ENCODE measurements around the gene NKAIN4. TPM values are rescaled to one million over a fixed set of nuclear protein-coding genes. Genes with fewer than 3 reads are reported as not detected.
A peak's percentile ranks its signal among the peaks of the same experiment; 100 is the strongest.

Gene NKAIN4
- total RNA-seq, 1 experiment from 2014 or later, result not detected

DNA sequence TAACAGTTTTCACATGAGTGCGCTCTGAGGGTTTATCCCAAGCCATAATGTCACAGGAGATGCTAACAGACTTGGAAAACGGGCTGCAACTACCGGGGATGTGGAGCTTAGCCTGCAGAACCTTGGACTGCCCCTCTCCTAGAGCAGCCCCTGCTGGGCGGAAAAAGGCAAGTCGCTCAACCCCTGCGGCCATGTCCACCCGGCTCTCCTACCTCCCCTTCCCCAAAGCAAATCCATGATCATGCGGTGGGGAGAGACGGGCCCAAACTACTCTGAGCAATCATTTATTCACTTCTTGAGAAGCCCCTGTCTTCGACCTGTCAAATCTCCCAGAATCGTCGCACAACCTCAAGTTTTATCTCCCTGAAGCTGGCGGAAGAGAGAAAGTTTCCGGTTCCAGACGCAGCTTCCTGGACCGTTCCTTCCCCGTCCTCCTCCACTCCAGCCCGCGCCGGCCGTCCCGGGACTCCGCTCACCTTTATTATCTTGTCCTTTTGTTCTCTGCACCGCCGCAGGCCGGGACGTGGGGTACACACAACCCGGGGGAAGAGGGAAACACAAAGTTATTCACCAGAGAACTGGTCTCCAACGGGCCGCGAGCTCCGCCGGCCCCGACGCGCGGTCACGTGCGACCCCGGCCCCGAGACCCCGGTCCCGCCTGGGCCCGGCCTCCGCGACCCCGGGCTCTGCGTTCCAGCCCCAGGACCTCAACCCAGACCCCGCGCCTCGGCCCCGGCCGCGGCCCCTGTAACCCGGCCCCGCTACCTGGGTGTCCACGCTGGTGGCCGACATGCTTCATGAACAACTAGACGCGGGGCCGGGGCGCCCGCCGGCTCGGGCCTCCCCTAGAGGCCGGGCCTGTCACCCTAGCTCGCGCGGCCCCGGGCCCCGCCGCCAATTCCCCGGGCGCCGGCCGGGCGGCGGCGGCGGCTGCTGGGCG lies 38.9 kb downstream of the NKAIN4 start:
- Histone ChIP-seq H3K4me1 (ENCODE audit: insufficient read depth, low read length, poor library complexity, severe bottlenecking) (no peaks in the 10 kb centered on the region), H3K9me3 (ENCODE audit: low read depth, low read length, poor library complexity, severe bottlenecking) (no peaks in the 10 kb centered on the region), H3K27me3 (replicated peaks; ENCODE audit: insufficient read depth, low read depth, low read length, poor library complexity) (peaks cover 4% of the 10 kb centered on the region), H3K27ac (ENCODE audit: low read depth, low read length, poor library complexity, severe bottlenecking) (peak overlapping the region; percentile 87), H3K36me3 (ENCODE audit: insufficient read depth, low read length, poor library complexity, severe bottlenecking) (peaks cover 40% of the 10 kb centered on the region), H3K4me3 (ENCODE audit: low read depth, low read length, poor library complexity, severe bottlenecking) (peak overlapping the region; percentile 85)
- peak; percentile 29 for DNase-seq (ENCODE audit: low spot score)
- BruUV-seq (replicated peaks), result TSS peak; percentile 49
- ChIA-PET POLR2A (ENCODE audit: low non-redundant PET) (no interaction called here), CTCF (interaction anchor here (0.6 kb wide), 1 partner anchor 243 kb away, joined by 3 read pairs; no protein-coding TSS in a partner anchor)
- TF ChIP-seq EZH2 (IDR thresholded peaks at IDR 0.05; ENCODE audit: borderline replicate concordance, low read depth, low read length, poor library complexity, severe bottlenecking) (no peak), CTCF (conservative IDR thresholded peaks at IDR 0.05; ENCODE audit: low read depth, low read length) (0 out of 2 replicates have a peak, but pooled peaks have one; percentile 22)
- intact Hi-C loops (cut with micrococcal nuclease; ENCODE audit: unreplicated experiment), result no loop called here

- no peaks in the 10 kb centered on the region for H3K27me3 ChIP-seq (replicated peaks; ENCODE audit: insufficient read depth, low read depth, low read length, poor library complexity)
These were observed 39.7 kb downstream of the NKAIN4 start for GRCh38 chr20:63214514-63214913.

DNA sequence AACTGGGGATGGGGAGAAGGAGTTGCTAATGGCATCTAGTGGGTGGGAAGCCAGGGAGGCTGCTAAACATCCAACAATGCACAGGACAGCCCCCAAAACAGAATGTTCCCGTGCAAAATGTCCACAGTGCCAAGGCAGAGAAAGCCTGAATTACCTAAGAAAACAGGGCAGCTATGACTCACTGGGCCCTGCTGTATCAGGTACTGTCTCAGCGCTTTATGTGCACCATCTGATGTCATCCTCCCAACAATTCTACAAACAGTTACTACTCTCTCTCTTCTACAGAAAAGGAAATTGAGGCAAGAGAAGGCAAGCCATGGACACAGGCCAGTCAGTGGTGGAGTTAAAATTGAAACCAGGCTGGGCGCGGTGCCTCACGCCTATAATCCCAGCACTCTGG lies 41.5 kb downstream of the NKAIN4 start:
- H3K27me3 ChIP-seq (replicated peaks; ENCODE audit: insufficient read depth, low read depth, low read length, poor library complexity), result no peaks in the 10 kb centered on the region
- no TSS peak for BruUV-seq (replicated peaks)
- H3K4me1 ChIP-seq (ENCODE audit: insufficient read depth, low read length, poor library complexity, severe bottlenecking), result no peaks in the 10 kb centered on the region
- ChIA-PET POLR2A (ENCODE audit: low non-redundant PET) (no interaction called here), CTCF (no interaction called here)
- H3K4me3 ChIP-seq (ENCODE audit: low read depth, low read length, poor library complexity, severe bottlenecking), result no peak overlapping the region
- H3K36me3 ChIP-seq (ENCODE audit: insufficient read depth, low read length, poor library complexity, severe bottlenecking), result peaks cover 64% of the 10 kb centered on the region
- intact Hi-C loops (cut with micrococcal nuclease; ENCODE audit: unreplicated experiment), result no loop called here
- TF ChIP-seq CTCF (conservative IDR thresholded peaks at IDR 0.05; ENCODE audit: low read depth, low read length), result no peak
- no peak for TF ChIP-seq EZH2 (IDR thresholded peaks at IDR 0.05; ENCODE audit: borderline replicate concordance, low read depth, low read length, poor library complexity, severe bottlenecking)
- no peak for DNase-seq (ENCODE audit: low spot score)
- no peak overlapping the region for H3K27ac ChIP-seq (ENCODE audit: low read depth, low read length, poor library complexity, severe bottlenecking)
- no peaks in the 10 kb centered on the region for H3K9me3 ChIP-seq (ENCODE audit: low read depth, low read length, poor library complexity, severe bottlenecking)

More at GRCh38 chr20:63214514-63214913, 39.7 kb downstream of the NKAIN4 start:
- Histone ChIP-seq H3K27ac (ENCODE audit: low read depth, low read length, poor library complexity, severe bottlenecking) (no peak overlapping the region), H3K4me3 (ENCODE audit: low read depth, low read length, poor library complexity, severe bottlenecking) (peak overlapping the region; percentile 85), H3K36me3 (ENCODE audit: insufficient read depth, low read length, poor library complexity, severe bottlenecking) (peaks cover 47% of the 10 kb centered on the region), H3K9me3 (ENCODE audit: low read depth, low read length, poor library complexity, severe bottlenecking) (no peaks in the 10 kb centered on the region), H3K4me1 (ENCODE audit: insufficient read depth, low read length, poor library complexity, severe bottlenecking) (no peaks in the 10 kb centered on the region)
- POLR2A ChIA-PET (ENCODE audit: low non-redundant PET), result no interaction called here
- no TSS peak for BruUV-seq (replicated peaks)
- CTCF ChIA-PET, result no interaction called here
- intact Hi-C loops (cut with micrococcal nuclease; ENCODE audit: unreplicated experiment), result no loop called here
- no peak for DNase-seq (ENCODE audit: low spot score)
- TF ChIP-seq CTCF (conservative IDR thresholded peaks at IDR 0.05; ENCODE audit: low read depth, low read length) (no peak), EZH2 (IDR thresholded peaks at IDR 0.05; ENCODE audit: borderline replicate concordance, low read depth, low read length, poor library complexity, severe bottlenecking) (no peak)

Data from A673 (cell line).